Caco-2 (cell line): ENCODE results near the gene MYT1. TPM values are rescaled to one million over a fixed set of nuclear protein-coding genes. Genes with fewer than 3 reads are reported as not detected.

Experiments
- BruUV-seq: library from RNA; stranded (reverse); fragments of 400-500 nt; replicated peaks from 2 replicates; lab custom pipeline; 2021; lab: Mats Ljungman, UMichigan
- CTCF ChIA-PET: fragments of 300-600 bp; sonication (Branson Sonifier 250); formaldehyde crosslinking; loops from one replicate; lab custom pipeline; 2022; ENCODE audit warnings: antibody characterized with exemption; lab: Charles Lee
- POLR2A ChIA-PET: fragments of 300-600 bp; sonication (Branson Sonifier 250); formaldehyde crosslinking; loops from one replicate; lab custom pipeline; 2022; ENCODE audit warnings: antibody characterized with exemption; lab: Charles Lee
- DNase-seq, 2 experiments: peaks; one replicate each; pipeline versions ENCODE4 v3.0.0 to v3.0.0-alpha.2; 2020 to 2022
- H3K27me3 ChIP-seq: replicated peaks from 2 replicates; pipeline ENCODE4 v1.6.0; 2011; ENCODE audit warnings: low read length; ENCODE audit not compliant: control insufficient read depth, insufficient read depth
- H3K36me3 ChIP-seq: 2 replicates; pipeline ENCODE4 v1.5.1; 2011; ENCODE audit warnings: low read length; ENCODE audit not compliant: control insufficient read depth, insufficient read depth
- H3K4me1 ChIP-seq: fragments of 250-450 bp; sonication (Bioruptor Pico); 2 replicates; pipeline ENCODE4 v1.5.1; 2020; ENCODE audit warnings: mild to moderate bottlenecking
- H3K4me3 ChIP-seq: 2 replicates; pipeline ENCODE4 v1.5.1; 2011; ENCODE audit warnings: low read depth, mild to moderate bottlenecking, control low read depth, low read length
- H3K9me3 ChIP-seq: fragments of 250-450 bp; sonication (Bioruptor Pico); 2 replicates; pipeline ENCODE4 v1.5.1; 2020; ENCODE audit warnings: mild to moderate bottlenecking, moderate library complexity
- H3K27ac Mint-ChIP-seq: one replicate; pipeline ENCODE4 v1.8.0; 2022; ENCODE audit warnings: mixed read lengths; ENCODE audit not compliant: unreplicated experiment
- H3K27me3 Mint-ChIP-seq: one replicate; pipeline ENCODE4 v1.8.0; 2022; ENCODE audit warnings: mixed read lengths; ENCODE audit not compliant: insufficient read depth, unreplicated experiment
- H3K36me3 Mint-ChIP-seq: one replicate; pipeline ENCODE4 v1.8.0; 2022; ENCODE audit warnings: mild to moderate bottlenecking, mixed read lengths; ENCODE audit not compliant: insufficient read depth, unreplicated experiment
- H3K4me1 Mint-ChIP-seq: one replicate; pipeline ENCODE4 v1.8.0; 2022; ENCODE audit warnings: low read depth, mixed read lengths; ENCODE audit not compliant: unreplicated experiment
- H3K4me3 Mint-ChIP-seq: one replicate; pipeline ENCODE4 v1.8.0; 2022; ENCODE audit warnings: mild to moderate bottlenecking, moderate library complexity, mixed read lengths; ENCODE audit not compliant: unreplicated experiment
- H3K9me3 Mint-ChIP-seq: one replicate; pipeline ENCODE4 v1.8.0; 2022; ENCODE audit warnings: mixed read lengths; ENCODE audit not compliant: unreplicated experiment
- CTCF ChIP-seq, 2 experiments: fragments of 200-600 bp in 1 of 2; IDR thresholded peaks; 1 replicate in 1 of 2; 2 replicates in 1 of 2; pipeline versions ENCODE4 v1.5.1 to v1.8.0; 2011 to 2022; ENCODE audit warnings: antibody characterized with exemption in 1 of 2, control low read depth in 1 of 2, inconsistent platforms in 1 of 2, low read depth in 1 of 2, low read length in 1 of 2, mild to moderate bottlenecking in 1 of 2, moderate library complexity in 1 of 2; ENCODE audit not compliant: insufficient read depth in 1 of 2, severe bottlenecking in 1 of 2, unreplicated experiment in 1 of 2
- intact Hi-C: fragments of 100-400 bp; cut with micrococcal nuclease; formaldehyde crosslinking; loops from one replicate; pipeline ENCODE4 v1.10.0; 2022; ENCODE audit not compliant: unreplicated experiment
- total RNA-seq: library from RNA; stranded (reverse); gene quantifications from 2 replicates; pipeline ENCODE4 v1.2.3, GENCODE V29; 2022

The MYT1 gene
- total RNA-seq, 1 experiment from 2014 or later = 0.25 TPM

- no peak overlapping the region for H3K4me3 ChIP-seq
- CTCF ChIA-PET = no interaction called here
- peaks cover 15% of the 10 kb centered on the region for H3K27me3 Mint-ChIP-seq
- H3K9me3 ChIP-seq = no peaks in the 10 kb centered on the region
- POLR2A ChIA-PET = no interaction called here
- no TSS peak for BruUV-seq
- no peak for DNase-seq
- intact Hi-C loops = no loop called here
- H3K36me3 ChIP-seq = no peaks in the 10 kb centered on the region
- TF ChIP-seq CTCF (IDR thresholded peaks at IDR 0.05; ENCODE audit: insufficient read depth in 1 of 2, low read depth in 1 of 2, low read length in 1 of 2, severe bottlenecking in 1 of 2, unreplicated experiment in 1 of 2) = no peak
- H3K27me3 ChIP-seq = no peaks in the 10 kb centered on the region; the same call in 1 of the 2 replicates
- H3K4me3 Mint-ChIP-seq = no peak overlapping the region
- no peak overlapping the region for H3K27ac Mint-ChIP-seq
- no peaks in the 10 kb centered on the region for H3K4me1 ChIP-seq
- H3K4me1 Mint-ChIP-seq = no peaks in the 10 kb centered on the region
- no peaks in the 10 kb centered on the region for H3K9me3 Mint-ChIP-seq
- no peaks in the 10 kb centered on the region for H3K36me3 Mint-ChIP-seq
These were observed 12.4 kb upstream of the MYT1 start for GRCh38 chr20:64151633-64152530.

GRCh38 chr20:64152906-64153305, 11.3 kb upstream of the MYT1 start:
- H3K27ac Mint-ChIP-seq = no peak overlapping the region
- ChIA-PET CTCF (no interaction called here), POLR2A (no interaction called here)
- no TSS peak for BruUV-seq
- no peaks in the 10 kb centered on the region for H3K36me3 Mint-ChIP-seq
- Histone ChIP-seq H3K4me1 (no peaks in the 10 kb centered on the region), H3K9me3 (no peaks in the 10 kb centered on the region), H3K27me3 (no peaks in the 10 kb centered on the region; the same call in 1 of the 2 replicates), H3K36me3 (no peaks in the 10 kb centered on the region), H3K4me3 (no peak overlapping the region)
- no peak overlapping the region for H3K4me3 Mint-ChIP-seq
- intact Hi-C loops = no loop called here
- TF ChIP-seq CTCF (IDR thresholded peaks at IDR 0.05; ENCODE audit: insufficient read depth in 1 of 2, low read depth in 1 of 2, low read length in 1 of 2, severe bottlenecking in 1 of 2, unreplicated experiment in 1 of 2) = no peak
- no peaks in the 10 kb centered on the region for H3K4me1 Mint-ChIP-seq
- no peak for DNase-seq
- peaks cover 15% of the 10 kb centered on the region for H3K27me3 Mint-ChIP-seq
- H3K9me3 Mint-ChIP-seq = no peaks in the 10 kb centered on the region

- Histone ChIP-seq H3K4me3 (no peak overlapping the region), H3K9me3 (no peaks in the 10 kb centered on the region), H3K36me3 (no peaks in the 10 kb centered on the region), H3K27me3 (no peaks in the 10 kb centered on the region; the same call in 1 of the 2 replicates), H3K4me1 (no peaks in the 10 kb centered on the region)
- intact Hi-C loops = no loop called here
- Mint-ChIP-seq H3K36me3 (no peaks in the 10 kb centered on the region), H3K4me1 (no peaks in the 10 kb centered on the region), H3K9me3 (no peaks in the 10 kb centered on the region), H3K27me3 (peaks cover 15% of the 10 kb centered on the region), H3K27ac (no peak overlapping the region), H3K4me3 (no peak overlapping the region)
- CTCF ChIA-PET = no interaction called here
- no peak for DNase-seq
- no peak for TF ChIP-seq CTCF (IDR thresholded peaks at IDR 0.05; ENCODE audit: insufficient read depth in 1 of 2, low read depth in 1 of 2, low read length in 1 of 2, severe bottlenecking in 1 of 2, unreplicated experiment in 1 of 2)
- POLR2A ChIA-PET = no interaction called here
- BruUV-seq = no TSS peak
These were observed 10.8 kb upstream of the MYT1 start for GRCh38 chr20:64153410-64153809.
